IPS-NIHi11 (cell line): Measurements from ENCODE around the gene C12orf43.
A peak's percentile ranks its signal among the peaks of the same experiment; 100 is the strongest.

Experiments
- DNase-seq: peaks from one replicate; pipeline ENCODE4 v3.0.0; 2012; ENCODE audit warnings: mixed read lengths, low spot score

Gene C12orf43

DNA sequence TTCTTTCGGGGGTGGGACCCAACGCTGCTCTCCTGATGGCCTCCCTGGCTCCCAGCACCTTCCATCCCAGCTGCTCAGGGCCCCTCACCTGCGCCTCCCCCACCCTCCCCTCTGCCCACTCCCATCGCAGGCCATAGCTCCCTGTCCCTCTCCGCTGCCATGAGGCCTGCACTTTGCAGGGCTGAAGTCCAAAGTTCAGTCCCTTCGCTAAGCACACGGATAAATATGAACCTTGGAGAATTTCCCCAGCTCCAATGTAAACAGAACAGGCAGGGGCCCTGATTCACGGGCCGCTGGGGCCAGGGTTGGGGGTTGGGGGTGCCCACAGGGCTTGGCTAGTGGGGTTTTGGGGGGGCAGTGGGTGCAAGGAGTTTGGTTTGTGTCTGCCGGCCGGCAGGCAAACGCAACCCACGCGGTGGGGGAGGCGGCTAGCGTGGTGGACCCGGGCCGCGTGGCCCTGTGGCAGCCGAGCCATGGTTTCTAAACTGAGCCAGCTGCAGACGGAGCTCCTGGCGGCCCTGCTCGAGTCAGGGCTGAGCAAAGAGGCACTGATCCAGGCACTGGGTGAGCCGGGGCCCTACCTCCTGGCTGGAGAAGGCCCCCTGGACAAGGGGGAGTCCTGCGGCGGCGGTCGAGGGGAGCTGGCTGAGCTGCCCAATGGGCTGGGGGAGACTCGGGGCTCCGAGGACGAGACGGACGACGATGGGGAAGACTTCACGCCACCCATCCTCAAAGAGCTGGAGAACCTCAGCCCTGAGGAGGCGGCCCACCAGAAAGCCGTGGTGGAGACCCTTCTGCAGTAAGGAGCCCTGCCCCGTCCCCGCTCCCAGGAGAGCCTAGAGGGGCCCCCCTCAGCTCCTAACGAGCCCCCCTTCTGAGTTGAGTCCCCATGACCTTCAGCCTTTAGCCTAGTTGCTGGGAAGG lies 37.7 kb downstream of the C12orf43 start, which contains the start of gene HNF1A:
HNF1A (plus strand) TSS at position 248 of the 924 bp plus-strand sequence; CDS start at position 474, 226 bp downstream.
- no peak for DNase-seq

DNA sequence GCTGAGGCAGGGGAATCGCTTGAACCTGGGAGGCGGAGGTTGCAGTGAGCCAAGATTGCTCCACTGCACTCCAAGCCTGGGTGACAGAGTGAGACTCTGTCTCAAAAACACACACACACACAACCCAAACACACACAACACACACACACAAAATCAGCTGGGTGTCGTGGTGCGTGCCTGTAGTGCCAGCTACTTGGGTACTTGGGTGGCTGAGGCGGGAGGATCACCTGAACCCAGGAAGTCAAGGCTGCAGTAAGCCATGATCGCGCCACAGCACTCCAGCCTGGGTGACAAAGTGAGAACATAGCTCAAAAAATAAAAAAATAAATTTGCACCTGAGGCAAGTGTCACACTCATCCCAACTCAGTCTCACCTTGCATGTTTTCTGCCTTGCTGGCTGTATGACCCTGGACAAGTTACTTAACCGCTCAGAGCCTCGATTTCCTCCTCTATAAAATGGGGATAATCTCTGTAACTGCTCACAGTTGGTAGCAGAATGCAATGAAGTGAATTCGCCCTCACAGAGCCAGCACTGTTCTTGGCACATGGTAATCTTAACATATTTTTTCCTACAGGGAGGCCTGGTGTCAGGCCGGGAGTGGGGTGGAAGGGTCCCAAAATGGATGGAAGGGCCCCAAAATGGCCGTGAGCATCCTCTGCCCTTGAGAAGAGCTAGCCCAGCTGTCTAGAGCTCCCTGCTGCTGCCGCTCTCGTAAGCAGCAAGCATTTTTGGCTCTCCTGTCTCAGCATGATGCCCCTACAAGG lies 38.6 kb downstream of the C12orf43 start:
- DNase-seq = no peak

DNA sequence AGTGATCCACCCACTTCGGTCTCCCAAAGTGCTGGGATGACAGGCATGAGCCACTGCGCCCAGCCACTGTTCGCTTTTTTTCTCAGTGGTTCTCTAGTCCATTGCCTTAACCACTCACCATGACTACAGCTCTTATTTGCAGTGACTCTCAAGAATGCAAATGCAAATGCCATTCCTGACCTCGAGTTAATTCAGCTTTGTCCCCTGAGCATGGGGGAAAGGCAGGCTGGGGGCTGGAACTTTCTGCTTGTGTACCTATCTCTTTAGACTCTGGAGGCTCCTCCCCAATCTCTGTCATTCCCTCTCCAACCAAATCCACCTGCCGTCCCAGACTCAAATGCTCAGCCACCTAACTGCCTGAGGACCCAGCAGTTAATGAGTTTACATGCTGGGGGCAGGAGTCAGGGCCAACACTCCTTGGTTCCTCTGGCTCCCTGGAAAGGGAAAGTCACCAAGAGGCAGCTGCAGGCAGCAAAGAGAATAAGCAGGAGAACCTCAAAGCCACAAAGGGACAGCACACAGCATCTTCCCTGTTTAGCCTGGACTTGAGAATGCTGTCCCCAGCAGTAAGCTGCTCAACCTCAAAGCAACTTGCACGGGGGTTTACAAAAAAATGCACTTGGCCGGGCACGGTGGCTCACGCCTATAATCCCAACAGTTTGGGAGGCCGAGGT lies 43.3 kb downstream of the C12orf43 start:
- DNase-seq = peak; percentile 73

DNA sequence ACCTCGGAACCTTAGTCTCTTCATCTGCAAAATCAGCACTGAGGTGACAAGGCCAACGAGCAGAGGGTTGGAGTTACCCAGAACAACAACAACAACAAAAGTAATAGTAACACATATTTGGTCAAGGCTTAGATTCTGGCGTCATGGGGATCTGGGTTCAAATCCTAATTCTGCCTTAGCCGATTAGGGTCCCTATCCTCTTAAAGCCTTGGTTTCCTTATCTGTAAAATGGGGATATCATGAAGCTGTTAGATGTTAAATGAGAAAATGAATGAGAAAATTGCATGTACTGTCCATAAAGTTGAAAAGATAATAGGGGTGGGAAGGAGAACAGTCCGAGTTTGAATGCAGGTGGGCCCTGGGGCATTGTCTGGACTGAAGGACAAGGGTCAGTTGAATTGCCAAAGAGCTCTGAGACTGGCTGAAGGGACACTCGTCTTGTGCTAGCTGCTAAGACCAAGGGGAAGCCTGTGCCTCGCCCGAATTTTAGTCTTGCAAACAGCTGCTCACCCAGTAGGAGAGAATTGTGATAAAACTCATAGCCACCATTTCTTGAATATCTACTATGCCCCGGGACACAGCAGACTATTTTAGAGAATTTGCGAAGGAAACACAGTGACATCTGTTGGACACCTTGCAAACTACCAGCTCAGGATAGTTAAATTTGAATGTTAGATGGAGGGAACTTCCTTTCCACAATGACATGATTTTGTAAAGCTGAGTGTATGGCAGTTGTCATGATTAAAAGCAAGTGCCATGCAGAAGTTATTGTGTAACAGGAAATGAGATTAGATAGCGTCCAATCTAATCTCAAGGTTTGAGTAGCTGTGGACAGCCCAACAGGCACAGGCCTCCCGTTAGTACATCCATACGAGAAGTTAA lies 44.7 kb downstream of the C12orf43 start:
- DNase-seq = peak; percentile 76

- DNase-seq = no peak
These were observed 46.0 kb downstream of the C12orf43 start for GRCh38 chr12:120970310-120970709.

GRCh38 chr12:120965534-120966091 lies 50.7 kb downstream of the C12orf43 start:
- DNase-seq = no peak

DNA sequence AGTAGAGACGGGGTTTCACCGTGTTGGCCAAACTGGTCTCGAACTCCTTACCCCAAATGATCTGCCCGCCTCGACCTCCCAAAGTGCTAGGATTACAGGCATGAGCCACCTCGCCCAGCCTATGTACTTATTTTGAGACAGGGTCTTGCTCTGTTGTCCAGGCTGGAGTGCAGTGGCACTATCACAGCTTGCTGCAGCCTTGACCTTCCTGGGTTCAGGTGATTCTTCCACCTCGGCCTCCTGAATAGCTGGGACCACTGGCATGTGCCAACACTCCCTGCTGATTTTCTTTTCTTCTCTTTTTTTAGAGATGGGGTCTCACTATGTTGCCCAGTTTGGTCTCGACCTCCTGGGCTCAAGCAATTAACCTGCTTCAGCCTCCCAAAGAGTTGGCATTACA lies 52.0 kb downstream of the C12orf43 start:
- no peak for DNase-seq

DNA sequence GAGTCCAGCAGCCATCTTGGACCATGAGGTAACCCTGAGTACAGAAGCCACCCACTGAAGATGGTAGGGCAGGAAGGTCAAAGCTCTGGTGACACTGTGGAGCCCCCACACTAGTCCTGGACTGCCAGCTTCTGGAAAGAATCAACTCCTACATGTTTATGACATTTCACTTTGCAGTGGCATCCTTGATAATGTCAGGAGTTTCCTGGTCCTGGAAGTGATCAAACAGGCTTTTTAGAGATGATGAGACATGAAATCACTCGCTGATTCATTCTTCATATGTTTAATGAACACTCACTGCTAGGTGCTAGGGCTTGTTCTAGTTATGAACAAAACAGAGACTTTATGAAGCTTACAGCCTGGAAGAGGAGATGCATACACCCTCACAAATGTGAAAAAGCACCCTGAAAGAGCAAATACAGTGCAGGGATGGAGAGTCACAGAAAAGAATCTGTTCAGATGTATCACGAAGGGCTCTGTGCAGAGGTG lies 53.7 kb downstream of the C12orf43 start:
- no peak for DNase-seq

GRCh38 chr12:120961604-120962531 lies 54.4 kb downstream of the C12orf43 start:
- peak; percentile 75 for DNase-seq

DNA sequence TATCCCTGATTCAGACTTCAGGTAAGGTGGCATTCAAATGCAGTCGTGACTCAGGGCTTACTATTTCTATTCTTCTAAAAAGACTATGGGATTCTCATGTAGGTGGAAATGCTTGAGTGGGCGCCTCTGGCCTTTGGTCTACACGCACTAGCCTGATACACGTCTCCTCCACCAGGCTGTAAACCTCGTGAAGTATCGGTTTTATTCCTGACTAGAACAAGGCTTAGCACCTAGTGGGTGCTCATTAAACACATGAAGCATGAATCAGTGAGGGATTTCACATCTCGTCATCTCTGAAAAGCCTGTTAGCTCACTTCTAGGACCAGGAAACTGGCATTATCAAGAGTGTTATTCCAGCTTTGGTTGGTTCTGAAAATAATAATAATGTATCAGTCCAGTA lies 55.6 kb downstream of the C12orf43 start:
- DNase-seq = no peak

GRCh38 chr12:120959111-120959878 lies 57.0 kb downstream of the C12orf43 start:
- DNase-seq = no peak

DNA sequence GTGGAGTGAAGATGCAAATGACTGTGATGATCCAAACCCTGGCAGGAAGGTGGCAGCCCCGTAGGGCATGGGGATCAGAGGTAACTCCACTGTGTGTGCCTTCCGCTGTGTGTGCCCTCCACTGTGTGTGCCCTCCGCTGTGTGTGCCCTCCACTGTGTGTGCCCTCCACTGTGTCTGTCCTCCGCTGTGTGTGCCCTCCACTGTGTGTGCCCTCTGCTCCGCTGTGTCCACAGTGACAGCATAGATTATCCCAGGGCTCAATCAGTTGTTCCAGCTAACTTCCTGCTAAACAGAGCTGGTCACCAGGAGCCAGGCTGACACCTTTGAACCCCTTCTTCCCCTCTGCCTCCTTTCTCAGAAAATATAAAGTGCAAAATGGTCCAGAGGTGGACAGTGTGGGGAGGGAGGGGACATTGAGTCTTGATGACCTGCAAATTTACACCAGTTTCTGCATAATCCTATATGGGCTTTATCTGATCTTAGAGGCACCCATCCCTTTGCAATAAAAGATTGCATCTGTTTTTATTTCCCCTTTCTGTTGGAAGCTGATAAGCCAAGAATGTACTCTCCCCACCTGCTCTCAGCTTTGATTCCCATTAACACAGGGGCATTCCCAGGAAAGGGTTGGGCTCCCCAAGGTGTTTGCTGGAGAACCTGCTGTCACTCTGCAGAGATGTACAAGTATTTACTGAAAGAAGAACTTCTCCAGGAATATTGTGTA lies 59.5 kb downstream of the C12orf43 start:
- DNase-seq = no peak

DNA sequence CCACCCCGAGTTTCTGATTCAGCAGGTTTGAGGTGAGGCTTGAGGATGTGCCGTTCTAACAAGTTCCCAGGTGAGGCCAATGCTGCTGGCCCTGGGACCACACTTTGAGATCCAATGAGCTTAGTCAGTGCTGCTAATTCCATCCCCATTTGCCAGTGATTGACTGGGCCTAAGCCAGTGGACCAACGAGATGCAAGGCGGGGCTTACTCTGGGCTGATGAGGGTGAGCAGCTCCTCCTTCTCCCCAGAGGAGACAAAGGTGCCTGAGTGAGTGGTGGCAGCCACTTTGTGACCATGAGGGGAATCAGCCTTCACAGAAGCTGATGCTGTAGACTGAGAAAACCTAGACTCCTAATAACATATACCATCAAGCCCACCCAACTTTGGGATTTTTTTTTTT lies 61.1 kb downstream of the C12orf43 start:
- DNase-seq = no peak

- DNase-seq = no peak
These were observed 65.5 kb downstream of the C12orf43 start for GRCh38 chr12:120950807-120951206.
